ENCODE data around the gene TMEM128.
"Not testable (repeated sequence)": the region's sequence is repeated elsewhere in the genome, so short reads cannot be mapped to it uniquely, and the experiment has no call there.

Gene TMEM128

GRCh38 chr4:4254199-4254598 is 6.2 kb upstream of the TMEM128 start:
- no peak for DNase-seq

GRCh38 chr4:4249866-4250265 is 1.8 kb upstream of the TMEM128 start:
- DNase-seq, result no peak

GRCh38 chr4:4249342-4249741 is 1.3 kb upstream of the TMEM128 start:
- DNase-seq, result not testable (repeated sequence)

- no peak for DNase-seq
Observed at GRCh38 chr4:4248885-4249203, 821 bp upstream of the TMEM128 start.

- DNase-seq, result no peak
Observed at GRCh38 chr4:4247696-4248028, 361 bp downstream of the TMEM128 start.

- DNase-seq, result no peak
Observed at GRCh38 chr4:4245172-4245571, 2.9 kb downstream of the TMEM128 start.

GRCh38 chr4:4239551-4239950 is 8.5 kb downstream of the TMEM128 start:
- not testable (repeated sequence) for DNase-seq

GRCh38 chr4:4233610-4234009 is 14.4 kb downstream of the TMEM128 start:
- DNase-seq, result no peak

- no peak for DNase-seq
Observed at GRCh38 chr4:4228356-4228668, 19.7 kb downstream of the TMEM128 start.

- DNase-seq, result no peak
Observed at GRCh38 chr4:4227510-4228355, 20.3 kb downstream of the TMEM128 start.

GRCh38 chr4:4226606-4227438 is 21.2 kb downstream of the TMEM128 start, which contains the start of gene OTOP1:
Gene OTOP1 (minus strand): TSS chr4:4226929. CDS start chr4:4226864, 65 bp downstream.
- DNase-seq, result no peak

GRCh38 chr4:4225915-4226605 is 22.0 kb downstream of the TMEM128 start:
- no peak for DNase-seq

GRCh38 chr4:4217113-4217512 is 30.9 kb downstream of the TMEM128 start:
- DNase-seq, result no peak

- DNase-seq, result no peak
Observed at GRCh38 chr4:4216648-4217047, 31.4 kb downstream of the TMEM128 start.

GRCh38 chr4:4213674-4214073 is 34.3 kb downstream of the TMEM128 start:
- not testable (repeated sequence) for DNase-seq

- DNase-seq, result no peak
Observed at GRCh38 chr4:4206204-4206603, 41.8 kb downstream of the TMEM128 start.

GRCh38 chr4:4204401-4204745 is 43.6 kb downstream of the TMEM128 start:
- DNase-seq, result no peak

GRCh38 chr4:4203688-4204400 is 44.2 kb downstream of the TMEM128 start:
- no peak for DNase-seq

- DNase-seq, result no peak
Observed at GRCh38 chr4:4202510-4202909, 45.5 kb downstream of the TMEM128 start.

- DNase-seq, result no peak
Observed at GRCh38 chr4:4200624-4201023, 47.4 kb downstream of the TMEM128 start.

- DNase-seq, result no peak
Observed at GRCh38 chr4:4195354-4195753, 52.7 kb downstream of the TMEM128 start.

GRCh38 chr4:4188557-4188956 is 59.5 kb downstream of the TMEM128 start:
- not testable (repeated sequence) for DNase-seq
